ENCODE data around the gene MORN3.
A peak's percentile ranks its signal among the peaks of the same experiment; 100 is the strongest.
"Not testable (repeated sequence)": the region's sequence is repeated elsewhere in the genome, so short reads cannot be mapped to it uniquely, and the experiment has no call there.

The MORN3 gene, protein sequence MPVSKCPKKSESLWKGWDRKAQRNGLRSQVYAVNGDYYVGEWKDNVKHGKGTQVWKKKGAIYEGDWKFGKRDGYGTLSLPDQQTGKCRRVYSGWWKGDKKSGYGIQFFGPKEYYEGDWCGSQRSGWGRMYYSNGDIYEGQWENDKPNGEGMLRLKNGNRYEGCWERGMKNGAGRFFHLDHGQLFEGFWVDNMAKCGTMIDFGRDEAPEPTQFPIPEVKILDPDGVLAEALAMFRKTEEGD

DNA sequence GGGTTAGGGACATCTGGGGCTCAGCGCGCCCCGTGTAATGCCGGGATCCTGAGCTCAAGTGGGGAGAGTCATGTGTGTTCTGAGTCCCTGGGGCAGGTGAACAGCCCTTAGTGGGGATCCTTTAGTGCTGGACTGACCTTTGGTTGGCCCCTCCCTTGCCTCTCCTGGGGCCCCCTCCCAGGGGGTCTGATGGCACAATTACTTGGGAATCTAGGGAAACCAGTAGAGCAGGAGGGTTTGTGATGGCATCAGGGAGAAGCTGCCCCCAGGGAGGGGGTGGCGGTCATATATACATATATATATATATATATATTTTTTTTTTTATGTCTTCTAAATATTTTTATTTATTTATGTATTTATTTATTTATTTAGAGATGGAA is at the start of gene MORN3:
TSS of gene MORN3 (minus strand) at position 134 of the 380 bp plus-strand sequence. CDS start 171 bp downstream, outside the sequence.
- no peak for DNase-seq (ENCODE audit: low read depth in 2 of 2)

DNA sequence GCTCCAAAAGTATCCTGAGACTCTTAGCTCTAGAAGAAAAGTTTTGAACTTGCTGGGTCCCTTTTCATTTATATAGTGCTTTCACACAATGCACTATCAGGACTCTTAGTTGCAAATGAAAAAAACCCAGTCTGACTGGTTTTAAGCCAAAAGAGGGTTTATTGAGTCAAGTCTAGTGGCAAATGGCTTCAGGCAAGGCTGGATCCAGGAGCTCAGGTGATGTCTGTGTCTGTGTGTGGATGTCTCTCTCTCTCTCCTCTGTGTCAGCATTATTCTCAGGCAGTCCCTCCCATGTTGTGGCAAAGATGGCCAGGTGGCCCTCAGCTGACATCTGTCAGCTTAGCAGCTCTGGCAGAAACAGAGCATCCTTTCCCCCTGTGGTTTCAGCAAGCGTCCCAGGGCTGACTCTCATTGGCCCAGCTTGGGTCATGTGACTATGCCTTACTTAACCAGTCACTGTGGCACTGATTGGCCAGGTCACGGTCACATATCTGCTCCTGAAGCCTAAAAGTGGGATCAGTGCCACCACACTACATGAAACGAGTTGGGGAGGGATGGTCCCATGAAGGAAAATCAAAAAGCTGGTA is 49.3 kb upstream of the MORN3 start:
- DNase-seq (ENCODE audit: low read depth in 2 of 2): no peak

- DNase-seq (ENCODE audit: low read depth in 2 of 2): peak; percentile 33 to 41
Observed at GRCh38 chr12:121717041-121717699, 47.7 kb upstream of the MORN3 start.

GRCh38 chr12:121715862-121716435 is 46.5 kb upstream of the MORN3 start:
- DNase-seq (ENCODE audit: low read depth in 2 of 2): no peak

GRCh38 chr12:121715055-121715454 is 45.6 kb upstream of the MORN3 start:
- not testable (repeated sequence) for DNase-seq (ENCODE audit: low read depth in 2 of 2)

DNA sequence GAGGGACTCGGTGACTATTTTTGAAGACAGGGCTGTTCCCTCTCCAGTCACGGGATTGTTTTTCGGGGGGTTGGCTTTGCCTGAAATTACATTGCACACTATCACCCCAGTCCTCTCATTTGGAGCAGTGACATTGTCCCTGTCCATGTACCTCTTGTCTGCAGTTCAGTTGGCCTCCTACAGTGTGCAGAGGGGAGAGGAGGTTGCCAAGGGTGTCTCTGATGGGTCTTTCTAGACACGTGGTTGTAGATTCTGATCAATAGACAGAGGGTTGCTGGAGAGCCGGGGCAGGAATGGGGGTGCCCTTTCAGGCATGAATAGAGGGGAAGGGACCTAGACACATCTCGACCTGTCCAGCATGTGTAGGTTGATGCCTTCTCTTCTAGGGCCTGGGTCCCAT is 44.3 kb upstream of the MORN3 start:
- no peak for DNase-seq (ENCODE audit: low read depth in 2 of 2)

DNA sequence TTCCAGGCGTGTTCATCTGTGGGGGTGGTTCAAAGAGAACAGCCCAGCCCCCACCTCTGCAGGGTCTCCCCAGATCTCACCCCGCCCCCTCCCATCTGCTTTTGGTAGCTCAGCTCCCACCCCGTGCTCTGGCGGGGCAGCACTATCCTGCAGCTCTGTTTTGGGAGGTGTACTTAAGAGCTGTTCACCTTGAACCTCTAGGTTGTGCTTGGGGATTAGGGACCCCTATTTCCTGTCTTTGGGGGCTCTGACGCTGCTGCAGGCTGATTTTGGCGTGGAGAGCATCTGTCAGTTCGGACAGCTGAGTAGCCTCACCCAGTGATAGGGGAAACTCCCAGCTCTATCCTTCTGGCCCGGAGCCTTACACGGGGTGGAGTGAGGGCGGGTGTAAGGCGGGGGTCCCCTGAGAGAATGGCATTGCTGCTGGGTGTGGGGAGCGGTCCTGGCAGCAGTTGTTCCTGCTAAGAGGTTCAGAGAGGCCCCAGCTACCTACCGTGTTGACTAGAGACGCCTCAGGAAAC is 43.9 kb upstream of the MORN3 start:
- DNase-seq (ENCODE audit: low read depth in 2 of 2): no peak

DNA sequence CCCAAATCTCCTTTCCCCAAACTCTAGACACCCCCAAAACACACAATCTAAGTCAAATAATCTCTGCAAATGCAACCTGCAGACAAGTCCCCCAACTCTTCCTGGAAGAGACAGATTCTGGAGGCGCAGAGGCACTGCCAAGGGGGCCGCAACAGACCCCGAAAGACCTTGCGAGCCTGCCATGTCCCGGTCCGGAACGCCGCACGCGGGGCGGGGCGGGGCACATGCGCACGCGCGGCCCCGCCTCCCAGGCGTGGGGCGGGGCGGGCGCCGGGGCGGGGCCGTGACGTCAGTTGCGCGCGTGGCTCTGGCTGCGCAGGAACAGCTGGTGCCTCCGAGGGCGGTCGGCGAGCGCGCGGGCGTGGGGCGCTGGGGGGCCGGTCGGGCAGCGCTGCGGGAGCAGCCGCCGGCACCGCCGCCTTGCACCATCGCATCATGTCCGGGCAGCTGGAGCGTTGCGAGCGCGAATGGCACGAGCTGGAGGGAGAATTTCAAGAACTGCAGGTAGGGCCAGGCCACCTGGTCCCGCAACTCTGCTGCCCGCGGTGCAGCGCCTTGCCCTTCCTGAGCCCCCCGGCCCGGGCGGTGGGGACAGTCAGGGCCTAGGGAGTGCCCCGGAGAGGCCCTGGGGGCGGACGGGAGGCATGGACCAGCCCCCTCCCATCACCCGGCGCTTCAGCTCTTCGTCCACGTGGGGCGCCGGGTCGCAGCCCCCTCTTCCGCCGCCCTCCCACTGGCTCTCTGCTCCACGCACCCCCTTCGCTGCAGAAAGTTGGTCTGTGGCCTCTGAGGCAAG is 43.2 kb upstream of the MORN3 start, which contains the start of gene TMEM120B:
TSS of gene TMEM120B (plus strand) at position 292 of the 796 bp plus-strand sequence. CDS start at position 436, 144 bp downstream.
- DNase-seq (ENCODE audit: low read depth in 2 of 2): peak; percentile 31 to 36

DNA sequence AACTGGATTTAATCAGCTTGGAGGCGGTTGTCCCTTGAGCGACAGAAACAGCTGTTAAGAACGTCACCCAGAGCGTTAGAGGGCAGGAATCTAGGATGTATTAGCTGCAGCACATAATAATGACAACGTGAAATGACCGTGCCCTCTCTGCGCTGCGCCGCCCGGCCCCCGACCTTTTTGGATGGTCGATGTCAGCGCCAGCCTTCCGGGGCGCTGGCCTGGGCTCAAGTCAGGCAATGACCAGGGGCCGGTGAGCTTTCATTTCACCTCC is 42.7 kb upstream of the MORN3 start:
- DNase-seq (ENCODE audit: low read depth in 2 of 2): no peak

GRCh38 chr12:121711361-121712189 is 42.1 kb upstream of the MORN3 start:
- DNase-seq (ENCODE audit: low read depth in 2 of 2): no peak

GRCh38 chr12:121709478-121709961 is 40.1 kb upstream of the MORN3 start:
- peak in 1 of 2 experiments; percentile 25 for DNase-seq (ENCODE audit: low read depth in 2 of 2)

DNA sequence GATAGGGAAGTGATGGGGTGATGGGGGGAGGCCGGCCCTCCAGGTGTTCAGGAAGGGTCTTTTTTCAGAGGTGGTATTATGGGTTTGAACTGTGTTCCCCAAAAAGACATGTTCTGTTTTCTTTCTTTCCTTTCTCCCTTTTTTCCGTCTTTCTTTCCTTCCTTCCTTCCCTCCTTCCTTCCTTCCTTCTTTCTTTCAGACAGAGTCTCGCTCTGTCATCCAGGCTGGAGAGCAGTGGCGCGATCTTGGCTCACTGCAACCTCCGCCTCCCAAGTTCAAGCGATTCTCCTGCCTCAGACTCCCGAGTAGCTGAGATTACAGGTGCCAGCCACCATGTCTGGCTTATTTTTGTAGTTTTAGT is 39.6 kb upstream of the MORN3 start:
- DNase-seq (ENCODE audit: low read depth in 2 of 2): not testable (repeated sequence)

DNA sequence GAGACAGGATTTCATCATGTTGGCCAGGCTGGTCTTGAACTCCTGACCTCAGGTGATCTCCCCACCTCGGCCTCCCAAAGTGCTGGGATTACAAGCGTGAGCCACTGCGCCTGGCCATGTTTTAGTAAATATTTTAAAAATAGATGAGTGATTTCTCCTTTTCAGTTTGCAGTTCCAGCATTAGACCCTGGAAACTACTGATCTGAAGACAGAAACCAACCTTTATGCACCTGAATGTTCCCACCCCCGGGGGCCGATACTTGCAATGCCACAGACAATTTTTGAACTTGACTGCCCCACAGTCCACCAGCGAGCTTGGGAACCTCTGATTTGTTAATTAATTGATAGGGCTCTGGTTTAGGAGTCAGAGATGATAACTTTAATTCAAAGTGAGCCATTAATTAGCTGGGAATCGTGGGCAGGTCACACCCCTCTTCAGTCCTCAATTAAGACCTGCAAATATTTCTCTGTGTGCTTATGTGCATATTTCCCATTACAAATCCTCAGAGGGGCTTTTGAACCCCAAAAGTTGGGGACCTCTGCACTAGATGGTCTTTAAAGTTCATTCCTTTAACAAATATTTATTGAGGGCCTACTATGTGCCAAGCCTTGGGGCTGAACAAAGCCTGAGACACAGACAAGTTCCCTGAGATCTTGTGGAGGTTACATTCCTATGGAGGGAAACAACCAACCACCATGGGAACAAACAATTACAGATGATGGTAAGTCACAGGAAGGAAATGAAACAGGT is 39.0 kb upstream of the MORN3 start:
- no peak for DNase-seq (ENCODE audit: low read depth in 2 of 2)

DNA sequence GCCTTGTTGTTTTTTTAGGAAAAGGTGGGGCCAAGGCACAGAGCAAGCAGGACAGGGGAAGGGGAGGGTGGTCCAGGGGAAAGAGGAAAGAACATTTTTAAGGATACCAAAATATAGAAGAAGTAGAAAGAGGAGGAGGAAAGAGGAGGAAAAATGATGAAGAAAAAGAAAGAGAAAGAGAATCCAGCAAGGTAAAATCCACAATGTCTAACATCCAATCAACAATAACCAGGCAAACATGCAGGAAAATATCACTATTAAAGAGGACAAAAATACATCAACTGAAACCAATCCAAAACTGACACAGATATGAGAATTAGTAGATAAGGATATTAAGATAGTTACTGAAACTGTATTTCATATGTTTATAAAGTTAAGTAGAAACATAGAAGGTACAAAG is 36.1 kb upstream of the MORN3 start:
- no peak for DNase-seq (ENCODE audit: low read depth in 2 of 2)

DNA sequence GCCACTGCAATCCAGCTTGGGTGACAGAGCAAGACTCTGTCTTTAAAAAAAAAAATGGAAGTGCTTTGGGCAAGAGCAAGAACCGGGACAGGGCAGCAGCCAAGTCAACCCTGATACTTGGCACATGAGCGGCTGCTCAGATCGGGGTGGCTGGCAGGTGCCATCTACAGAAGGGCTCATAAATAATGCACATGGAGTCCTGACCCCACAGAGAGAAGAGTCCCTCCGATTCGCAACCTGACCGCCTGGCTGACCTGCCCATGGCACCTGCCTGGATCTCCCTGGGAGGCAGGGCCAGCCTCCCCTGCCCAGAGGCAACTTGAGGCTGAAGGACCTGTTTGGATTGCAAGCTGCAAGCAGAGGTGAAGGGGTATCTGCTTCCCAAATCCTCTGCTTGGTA is 33.5 kb upstream of the MORN3 start:
- no peak for DNase-seq (ENCODE audit: low read depth in 2 of 2)

DNA sequence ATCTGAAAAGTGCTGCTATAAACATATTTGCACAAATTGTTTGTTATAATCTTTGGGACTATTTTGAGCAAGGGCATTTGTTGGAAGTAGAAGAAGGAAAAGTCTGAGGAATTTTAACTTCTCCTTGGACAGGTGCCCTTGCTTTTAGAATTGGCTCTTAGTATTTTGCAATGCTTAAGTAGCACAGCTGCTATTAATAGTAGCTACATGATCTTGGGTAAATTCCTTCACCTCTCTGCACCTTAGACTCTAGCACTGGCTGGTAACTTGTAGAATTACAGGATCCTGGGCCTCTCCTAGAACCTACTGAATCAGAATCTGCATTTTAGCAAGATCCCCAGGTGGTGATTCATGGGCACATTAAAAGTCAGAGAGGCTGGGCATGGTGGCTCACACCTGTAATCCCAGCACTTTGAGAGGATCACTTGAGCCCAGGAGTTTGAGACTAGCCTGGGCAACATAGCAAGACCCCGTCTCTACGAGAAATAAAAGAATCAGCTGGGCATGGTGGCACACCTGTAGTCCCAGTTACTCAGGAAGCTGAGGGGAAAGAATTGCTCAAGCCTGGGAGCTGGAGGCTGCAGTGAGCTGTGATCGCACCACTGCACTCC is 32.3 kb upstream of the MORN3 start:
- DNase-seq (ENCODE audit: low read depth in 2 of 2): no peak

- DNase-seq (ENCODE audit: low read depth in 2 of 2): not testable (repeated sequence)
Observed at GRCh38 chr12:121697861-121698260, 28.4 kb upstream of the MORN3 start.

DNA sequence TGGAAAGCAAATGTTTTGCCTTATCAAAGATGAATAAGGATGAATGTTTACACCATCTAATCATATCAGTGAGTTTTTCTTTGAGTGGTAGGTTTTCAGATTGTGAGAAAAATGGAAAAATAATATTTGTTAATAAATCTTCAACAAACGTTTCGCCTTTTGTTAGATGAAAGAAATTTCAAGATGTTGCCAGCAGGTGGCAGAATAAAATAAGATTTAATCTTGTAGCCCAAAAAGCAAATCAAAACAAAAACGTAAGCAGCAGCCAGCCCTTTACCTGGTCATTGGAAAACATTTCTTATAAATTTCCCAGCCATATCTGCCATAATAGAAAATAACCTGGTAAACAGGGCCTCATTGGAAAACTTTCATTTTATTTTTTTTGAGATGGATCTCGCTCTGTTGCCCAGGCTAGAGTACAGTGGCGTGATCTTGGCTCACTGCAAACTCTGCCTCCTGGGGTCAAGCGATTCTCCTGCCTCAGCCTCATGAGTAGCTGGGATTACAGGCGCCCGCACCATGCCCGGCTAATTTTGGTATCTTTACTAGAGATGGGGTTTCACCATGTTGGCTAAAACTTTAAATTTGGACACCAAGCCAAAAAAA is 27.7 kb upstream of the MORN3 start:
- no peak for DNase-seq (ENCODE audit: low read depth in 2 of 2)

DNA sequence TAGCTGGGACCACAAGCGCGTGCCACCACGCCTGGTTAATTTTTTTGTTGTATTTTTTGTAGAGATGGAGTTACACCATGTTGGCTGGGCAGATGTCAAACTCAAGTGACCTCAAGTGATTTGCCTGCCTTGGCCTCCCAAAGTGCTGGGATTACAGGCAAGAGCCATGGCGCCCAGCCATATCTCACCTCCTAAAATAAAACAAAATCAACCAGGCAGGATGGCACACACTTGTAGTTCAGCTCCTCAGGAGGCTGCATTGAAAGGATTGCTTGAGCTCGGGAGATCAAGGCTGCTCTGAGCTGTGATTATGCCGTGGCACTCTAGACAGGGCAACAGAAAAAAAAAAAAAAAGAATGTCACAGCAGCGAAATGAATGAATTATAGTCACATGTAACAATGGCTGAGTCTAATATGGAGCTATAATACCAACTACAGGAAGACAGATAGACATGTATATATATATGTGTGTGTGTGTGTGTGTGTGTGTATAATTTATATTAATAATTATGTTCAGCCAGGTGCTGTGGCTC is 23.8 kb upstream of the MORN3 start:
- DNase-seq (ENCODE audit: low read depth in 2 of 2): no peak
